GM18502 (cell line): ENCODE results near the gene GREM1.
A peak's percentile ranks its signal among the peaks of the same experiment; 100 is the strongest.

ENCODE experiments used
- ATAC-seq: cut with Tn5 transposase; IDR thresholded peaks from one replicate; pipeline ENCODE4 v1.9.1; 2021; ENCODE audit warnings: mild to moderate bottlenecking; ENCODE audit not compliant: unreplicated experiment, poor library complexity

Gene GREM1

DNA sequence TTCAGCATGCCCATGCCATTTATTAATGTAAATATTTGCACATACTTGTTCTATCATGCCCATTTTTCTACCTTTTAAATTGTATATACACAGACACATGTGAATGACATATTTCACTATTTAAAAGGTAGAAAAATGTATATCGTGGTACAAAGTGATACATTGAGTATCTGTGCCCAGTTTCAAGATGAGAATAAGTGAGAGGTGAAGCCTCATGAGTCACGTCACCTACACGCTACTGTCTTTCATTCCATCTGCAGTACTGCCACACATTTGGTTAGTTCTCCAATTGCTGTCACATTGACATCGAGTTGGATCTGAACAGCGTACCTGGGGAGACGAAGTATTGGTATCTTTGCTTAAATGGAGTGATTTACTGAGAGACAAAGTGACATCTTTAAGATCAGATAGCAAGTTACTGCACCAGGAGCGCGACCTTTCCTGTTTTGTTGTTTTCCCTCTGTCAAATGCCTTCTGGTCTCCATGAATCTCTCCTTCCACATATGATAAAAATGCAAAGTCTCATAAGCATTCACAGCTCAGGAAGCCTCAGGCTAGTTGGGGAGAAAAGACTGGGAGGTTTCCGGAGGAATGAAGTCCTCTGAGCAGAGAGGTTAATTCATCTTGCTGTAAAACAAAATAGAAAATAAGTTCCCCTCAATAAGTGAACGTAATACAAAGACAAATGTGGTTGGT lies 12.0 kb downstream of the GREM1 start:
- no peak for ATAC-seq

GRCh38 chr15:32730677-32731654 lies 13.2 kb downstream of the GREM1 start:
- ATAC-seq, result no peak

DNA sequence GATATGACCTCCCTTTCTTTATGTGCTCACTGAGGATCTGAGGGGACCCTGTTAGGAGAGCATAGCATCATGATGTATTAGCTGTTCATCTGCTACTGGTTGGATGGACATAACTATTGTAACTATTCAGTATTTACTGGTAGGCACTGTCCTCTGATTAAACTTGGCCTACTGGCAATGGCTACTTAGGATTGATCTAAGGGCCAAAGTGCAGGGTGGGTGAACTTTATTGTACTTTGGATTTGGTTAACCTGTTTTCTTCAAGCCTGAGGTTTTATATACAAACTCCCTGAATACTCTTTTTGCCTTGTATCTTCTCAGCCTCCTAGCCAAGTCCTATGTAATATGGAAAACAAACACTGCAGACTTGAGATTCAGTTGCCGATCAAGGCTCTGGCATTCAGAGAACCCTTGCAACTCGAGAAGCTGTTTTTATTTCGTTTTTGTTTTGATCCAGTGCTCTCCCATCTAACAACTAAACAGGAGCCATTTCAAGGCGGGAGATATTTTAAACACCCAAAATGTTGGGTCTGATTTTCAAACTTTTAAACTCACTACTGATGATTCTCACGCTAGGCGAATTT lies 14.9 kb downstream of the GREM1 start:
- ATAC-seq, result no peak

- no peak for ATAC-seq
Observed at GRCh38 chr15:32733281-32733680, 15.5 kb downstream of the GREM1 start.

DNA sequence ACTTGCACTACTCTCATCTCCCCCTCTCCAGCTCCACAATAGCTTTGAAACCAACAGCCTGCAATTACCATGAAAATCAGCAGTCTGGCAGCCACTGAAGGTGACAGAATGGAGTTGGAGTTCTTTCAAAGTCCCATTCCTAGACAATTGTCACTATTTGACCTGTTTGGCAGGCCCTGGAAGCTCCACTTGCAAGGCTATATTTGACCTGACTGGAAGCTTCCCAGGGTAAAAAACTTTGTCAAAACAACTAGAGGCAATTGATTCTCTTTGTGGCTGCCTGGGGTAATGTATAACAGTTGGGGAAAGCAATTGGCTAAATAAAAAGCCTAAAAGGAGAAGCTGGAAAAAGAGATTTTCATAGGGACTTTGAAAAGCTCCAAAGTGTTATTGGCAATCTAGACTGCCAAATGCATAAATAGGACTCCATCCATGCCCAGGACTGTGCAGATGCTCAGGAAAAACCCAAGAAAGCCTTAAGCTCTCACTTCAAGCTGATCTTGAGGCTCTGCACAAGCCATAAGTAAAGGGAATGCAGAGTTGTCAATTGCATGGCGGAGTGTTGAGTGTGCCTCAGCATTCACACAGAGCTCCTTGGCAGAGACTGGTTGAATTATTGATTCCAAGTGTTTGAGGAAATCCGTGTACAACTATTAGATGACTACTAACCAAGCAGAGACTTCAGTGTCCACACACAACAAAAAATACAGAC lies 18.3 kb downstream of the GREM1 start:
- ATAC-seq, result no peak

DNA sequence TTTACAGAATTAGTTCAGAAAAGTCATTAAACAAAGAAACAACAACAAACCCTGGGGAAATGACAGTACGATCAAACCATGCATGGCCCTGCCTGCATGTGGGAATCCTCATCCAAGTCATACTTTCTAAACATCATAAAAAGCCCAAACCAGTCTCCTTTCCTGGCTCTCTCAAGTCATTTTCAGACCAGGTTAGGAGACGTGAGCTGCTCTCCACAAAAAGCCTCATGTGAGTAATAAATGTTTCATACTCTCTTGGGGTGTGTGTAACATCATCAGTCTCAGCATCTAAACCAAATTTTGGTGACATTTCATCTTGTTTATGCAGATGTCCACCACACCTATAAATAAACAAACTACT lies 18.9 kb downstream of the GREM1 start:
- ATAC-seq, result no peak

DNA sequence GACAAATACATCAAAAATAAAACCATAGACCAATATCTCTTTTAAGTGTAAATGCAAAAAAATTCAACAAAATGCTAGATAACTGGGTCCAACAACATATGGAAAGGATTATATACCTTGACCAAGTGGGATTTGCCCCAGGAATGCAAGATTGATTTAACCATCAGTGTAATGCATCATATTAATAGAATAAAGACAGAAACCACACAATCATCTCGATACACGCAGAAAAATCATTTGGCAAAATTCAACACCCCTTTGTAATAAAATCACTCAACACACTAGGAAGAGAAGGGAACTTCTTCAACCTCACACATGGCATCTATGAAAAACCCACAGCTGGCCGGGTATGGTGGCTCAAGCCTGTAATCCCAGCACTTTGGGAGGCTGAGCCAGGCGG lies 19.5 kb downstream of the GREM1 start:
- ATAC-seq, result no peak

DNA sequence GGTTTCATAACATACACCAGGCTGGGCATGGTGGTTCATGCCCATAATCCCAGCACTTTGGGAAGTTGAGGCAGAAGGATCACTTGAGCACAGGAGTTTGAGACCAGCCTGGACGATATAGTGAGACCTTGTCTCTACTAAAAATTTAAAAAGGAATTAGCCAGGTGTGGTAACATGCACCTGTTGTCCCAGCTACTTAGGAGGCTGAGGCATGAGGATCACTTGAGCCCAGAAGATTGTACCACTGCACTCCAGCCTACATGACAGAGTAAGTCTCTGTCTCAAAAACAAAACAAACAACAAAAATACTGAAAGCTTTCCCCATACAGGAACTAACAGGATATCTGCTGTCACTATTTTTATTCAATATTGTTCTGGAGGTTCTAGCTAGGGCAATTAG lies 20.9 kb downstream of the GREM1 start:
- ATAC-seq, result no peak

- ATAC-seq, result no peak
Observed at GRCh38 chr15:32739522-32740063, 21.8 kb downstream of the GREM1 start.

GRCh38 chr15:32743411-32744140 lies 25.8 kb downstream of the GREM1 start:
- no peak for ATAC-seq

- no peak for ATAC-seq
Observed at GRCh38 chr15:32746116-32746857, 28.5 kb downstream of the GREM1 start.

- no peak for ATAC-seq
Observed at GRCh38 chr15:32747921-32748342, 30.1 kb downstream of the GREM1 start.

GRCh38 chr15:32750979-32751378 lies 33.2 kb downstream of the GREM1 start:
- no peak for ATAC-seq

DNA sequence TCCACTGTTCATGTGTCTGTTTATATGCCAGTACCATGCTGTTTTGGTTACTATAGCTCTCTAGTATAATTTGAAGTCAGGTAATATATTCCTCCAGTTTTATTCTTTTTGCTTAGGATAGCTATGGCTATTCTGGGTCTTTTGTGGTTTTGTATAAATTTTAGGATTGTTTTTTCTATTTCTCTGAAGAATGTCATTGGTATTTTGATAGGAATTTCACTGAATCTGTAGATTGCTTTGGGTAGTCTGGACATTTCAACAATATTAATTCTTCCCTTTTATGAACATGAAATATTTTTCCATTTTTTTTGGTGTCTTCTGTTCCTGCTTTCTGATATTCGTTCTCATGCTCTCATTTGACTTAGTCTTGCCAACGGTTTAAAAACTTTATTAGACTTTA lies 39.6 kb downstream of the GREM1 start:
- ATAC-seq, result no peak

DNA sequence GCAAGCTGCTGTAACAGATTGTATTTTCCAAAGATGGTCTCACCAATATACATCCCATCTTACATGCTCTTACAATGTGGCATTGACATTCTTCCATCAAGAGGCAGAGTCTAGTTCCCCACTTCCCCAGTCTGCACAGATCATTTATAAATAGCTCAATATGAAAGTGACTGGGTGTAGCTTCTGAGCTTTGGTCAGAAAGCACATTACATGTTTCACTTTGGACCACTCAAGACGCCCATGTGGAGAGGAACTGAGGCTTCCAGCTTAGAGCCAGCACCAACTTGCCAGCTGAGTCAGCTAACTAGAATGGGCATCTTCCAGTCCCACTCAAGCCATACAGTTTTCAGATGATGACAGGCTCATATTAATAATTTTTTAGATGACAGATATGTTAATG lies 45.5 kb downstream of the GREM1 start:
- peak; percentile 53 for ATAC-seq

DNA sequence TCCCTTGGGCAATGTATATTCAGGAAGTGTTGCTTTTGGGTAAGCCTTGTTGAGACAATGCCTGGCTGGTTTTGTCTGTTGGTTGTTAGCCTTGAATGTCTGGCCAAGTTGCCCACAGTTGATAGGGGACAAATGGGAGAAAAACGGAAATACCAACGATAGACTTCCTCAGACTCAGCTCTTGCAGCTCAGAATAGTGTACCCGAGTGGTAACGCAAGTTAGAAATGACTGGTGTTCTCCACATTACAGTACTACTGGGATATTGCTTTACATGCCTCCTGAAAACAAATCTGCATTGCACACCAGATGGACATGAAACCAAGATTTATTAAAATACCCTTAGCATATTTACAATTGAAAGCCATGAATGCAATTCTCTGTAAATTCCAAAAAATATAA lies 47.4 kb downstream of the GREM1 start:
- ATAC-seq, result no peak

DNA sequence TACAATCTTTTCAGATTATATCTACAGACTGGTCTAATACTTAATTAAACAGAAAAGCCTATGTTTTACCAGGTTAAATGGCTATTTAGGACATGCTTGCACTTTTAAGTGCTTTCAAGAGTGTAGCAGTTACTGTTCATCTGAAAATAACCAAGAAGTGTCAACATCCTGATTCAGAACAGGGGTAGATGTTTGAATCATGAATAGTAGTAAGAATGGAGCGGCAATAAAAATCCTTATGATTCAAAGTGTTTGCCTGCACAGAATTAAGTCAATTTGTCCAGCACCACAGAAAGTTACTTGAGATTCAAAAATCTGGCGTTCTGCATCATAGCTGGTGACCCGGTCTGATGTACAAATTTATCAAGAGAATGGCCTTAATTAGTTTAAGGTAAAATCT lies 48.3 kb downstream of the GREM1 start:
- ATAC-seq, result no peak

GRCh38 chr15:32767236-32767635 lies 49.4 kb downstream of the GREM1 start:
- ATAC-seq, result no peak

GRCh38 chr15:32774022-32774421 lies 56.2 kb downstream of the GREM1 start:
- ATAC-seq, result no peak
